Endothelial cell (in vitro differentiated cells): ENCODE measurements around the gene SF3B6. TPM values are rescaled to one million over a fixed set of nuclear protein-coding genes. Genes with fewer than 3 reads are reported as not detected.
A peak's percentile ranks its signal among the peaks of the same experiment; 100 is the strongest.

Source experiments
- DNase-seq: peaks from one replicate; pipeline ENCODE4 v3.0.0; 2021; ENCODE audit warnings: low spot score
- H3K27ac Mint-ChIP-seq: one replicate; pipeline ENCODE4 v1.8.0; 2021; ENCODE audit warnings: mixed read lengths, inconsistent platforms; ENCODE audit not compliant: unreplicated experiment
- H3K27me3 Mint-ChIP-seq: one replicate; pipeline ENCODE4 v1.8.0; 2021; ENCODE audit warnings: mild to moderate bottlenecking, moderate library complexity, mixed read lengths, inconsistent platforms; ENCODE audit not compliant: unreplicated experiment
- H3K36me3 Mint-ChIP-seq: one replicate; pipeline ENCODE4 v1.8.0; 2021; ENCODE audit warnings: mild to moderate bottlenecking, low read depth, mixed read lengths, inconsistent platforms; ENCODE audit not compliant: unreplicated experiment
- H3K4me1 Mint-ChIP-seq: one replicate; pipeline ENCODE4 v1.8.0; 2021; ENCODE audit warnings: mild to moderate bottlenecking, mixed read lengths, inconsistent platforms; ENCODE audit not compliant: unreplicated experiment
- H3K4me3 Mint-ChIP-seq: one replicate; pipeline ENCODE4 v1.8.0; 2021; ENCODE audit warnings: mild to moderate bottlenecking, mixed read lengths, inconsistent platforms; ENCODE audit not compliant: unreplicated experiment
- H3K9me3 Mint-ChIP-seq: one replicate; pipeline ENCODE4 v1.8.0; 2021; ENCODE audit warnings: mixed read lengths, inconsistent platforms; ENCODE audit not compliant: unreplicated experiment
- CTCF ChIP-seq: fragments of 200-600 bp; sonication (generic); IDR thresholded peaks from one replicate; pipeline ENCODE4 v1.5.0; 2021; ENCODE audit warnings: antibody characterized with exemption; ENCODE audit not compliant: unreplicated experiment
- total RNA-seq: library from RNA; stranded (reverse); fragmentation: NEBNext Ultra II Directional; extraction: Animal tissue kit (Norgen Biotek cat#: 25700); gene quantifications from one replicate; pipeline ENCODE4 v1.2.1, GENCODE V29; 2021; ENCODE audit not compliant: unreplicated experiment

The SF3B6 gene
- total RNA-seq, 1 donor from 2014 or later, result 67.5 TPM

DNA sequence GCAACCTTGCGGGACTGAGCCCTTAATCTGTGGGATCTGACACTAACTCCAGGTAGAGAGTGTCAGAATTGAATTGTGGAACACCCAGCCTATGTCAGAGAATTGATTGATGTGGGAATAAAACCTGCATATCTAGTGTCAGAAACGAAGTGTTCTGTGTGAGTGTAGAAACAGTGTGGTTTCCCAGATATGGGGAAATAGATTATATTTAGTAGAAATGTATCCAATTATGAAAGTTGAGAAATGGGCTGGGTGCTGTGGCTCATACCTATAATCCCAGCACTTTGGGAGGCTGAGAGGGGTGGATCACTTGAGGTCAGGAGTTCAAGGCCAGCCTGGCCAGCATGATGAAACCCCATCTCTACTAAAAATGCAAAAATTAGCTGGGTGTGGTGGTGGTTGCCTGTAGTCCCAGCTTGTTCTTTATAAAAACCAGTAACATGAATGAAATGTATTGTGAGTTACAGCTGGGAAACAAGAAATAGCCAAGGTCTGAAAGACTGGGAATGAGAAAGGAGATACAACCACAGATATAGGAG is 12.8 kb upstream of the SF3B6 start:
- Mint-ChIP-seq H3K4me1 (peaks cover 7% of the 10 kb centered on the region), H3K4me3 (no peak overlapping the region), H3K36me3 (no peaks in the 10 kb centered on the region), H3K9me3 (no peaks in the 10 kb centered on the region), H3K27me3 (peaks cover 1% of the 10 kb centered on the region), H3K27ac (no peak overlapping the region)
- TF ChIP-seq CTCF, result no peak
- no peak for DNase-seq

DNA sequence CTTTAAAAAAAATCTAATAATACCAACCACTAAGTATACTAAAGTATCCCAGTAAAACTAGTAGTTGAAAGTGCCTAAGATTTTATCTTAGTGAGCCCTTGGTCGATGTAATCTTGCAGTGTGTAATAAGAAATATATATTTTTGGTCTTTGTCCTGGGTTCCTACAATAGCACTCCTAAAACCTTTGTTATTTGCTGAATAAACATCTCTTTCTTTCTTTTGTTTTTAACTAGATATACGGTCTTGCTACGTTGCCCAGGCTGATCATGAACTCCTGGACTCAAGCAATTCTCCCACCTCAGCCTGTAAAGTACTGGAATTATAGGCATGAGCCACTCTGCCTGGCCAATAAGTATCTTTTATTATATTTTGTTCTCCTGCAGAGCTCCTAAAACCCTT is 10.9 kb upstream of the SF3B6 start:
- no peak for TF ChIP-seq CTCF
- H3K4me3 Mint-ChIP-seq, result no peak overlapping the region
- peaks cover 4% of the 10 kb centered on the region for H3K27me3 Mint-ChIP-seq
- peaks cover 5% of the 10 kb centered on the region for H3K36me3 Mint-ChIP-seq
- peaks cover 12% of the 10 kb centered on the region for H3K4me1 Mint-ChIP-seq
- no peak for DNase-seq
- H3K27ac Mint-ChIP-seq, result no peak overlapping the region
- no peaks in the 10 kb centered on the region for H3K9me3 Mint-ChIP-seq

DNA sequence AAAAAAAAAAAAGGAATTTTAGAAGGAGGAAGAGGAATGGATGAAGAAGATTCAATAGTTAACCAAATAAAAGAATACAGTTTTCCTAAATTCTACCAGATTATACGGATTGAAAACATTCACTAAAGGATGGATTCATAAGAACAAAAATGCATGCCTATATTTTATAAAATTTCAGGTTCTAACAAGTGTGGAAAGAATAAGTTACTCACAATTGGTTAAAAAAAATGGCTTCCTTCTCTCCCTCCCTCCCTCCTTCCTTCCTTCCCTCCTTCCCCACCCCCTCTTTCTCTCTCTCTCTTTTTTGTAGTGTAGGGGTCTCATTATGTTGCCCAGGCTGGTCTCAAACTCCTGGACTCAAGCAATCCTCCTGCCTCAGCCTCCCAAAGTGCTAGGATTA is 10.1 kb upstream of the SF3B6 start:
- Mint-ChIP-seq H3K27ac (no peak overlapping the region), H3K27me3 (peaks cover 4% of the 10 kb centered on the region), H3K9me3 (no peaks in the 10 kb centered on the region), H3K4me1 (peaks cover 12% of the 10 kb centered on the region), H3K36me3 (peaks cover 9% of the 10 kb centered on the region), H3K4me3 (no peak overlapping the region)
- no peak for TF ChIP-seq CTCF
- no peak for DNase-seq

GRCh38 chr2:24085200-24085489 is 9.0 kb upstream of the SF3B6 start:
- H3K36me3 Mint-ChIP-seq, result peaks cover 15% of the 10 kb centered on the region
- TF ChIP-seq CTCF, result no peak
- DNase-seq, result no peak
- H3K4me1 Mint-ChIP-seq, result peaks cover 12% of the 10 kb centered on the region
- peak overlapping the region; percentile 90 for H3K27ac Mint-ChIP-seq
- peaks cover 4% of the 10 kb centered on the region for H3K27me3 Mint-ChIP-seq
- peak overlapping the region; percentile 86 for H3K4me3 Mint-ChIP-seq
- H3K9me3 Mint-ChIP-seq, result no peaks in the 10 kb centered on the region

- Mint-ChIP-seq H3K9me3 (no peaks in the 10 kb centered on the region), H3K27me3 (peaks cover 4% of the 10 kb centered on the region), H3K36me3 (peaks cover 17% of the 10 kb centered on the region), H3K4me3 (peak within 1 kb of the TSS; percentile 95), H3K4me1 (peaks cover 12% of the 10 kb centered on the region), H3K27ac (peak within 1 kb of the TSS; percentile 90)
- DNase-seq, result peak; percentile 99
- TF ChIP-seq CTCF, result peak; percentile 97
Measured at GRCh38 chr2:24084386-24085199, 8.5 kb upstream of the SF3B6 start, which contains the start of gene TP53I3. Gene TP53I3 (minus strand): TSS chr2:24084834. CDS start chr2:24084326, 508 bp downstream.
